Neuronal stem cell (in vitro differentiated cells): ENCODE data around the gene RGPD8. TPM values are rescaled to one million over a fixed set of nuclear protein-coding genes. Genes with fewer than 3 reads are reported as not detected.

Source experiments
- DNase-seq: peaks from one replicate; pipeline ENCODE4 v3.0.0-alpha.2; 2013; ENCODE audit warnings: low spot score
- H2AFZ ChIP-seq: one replicate; pipeline ENCODE4 v1.6.1; 2013; ENCODE audit warnings: mild to moderate bottlenecking, low read length, inconsistent platforms
- H2AK5ac ChIP-seq: 2 replicates; pipeline ENCODE4 v1.6.1; 2013; ENCODE audit warnings: low read depth, mild to moderate bottlenecking, inconsistent platforms, low read length, moderate library complexity, mixed read lengths
- H2BK120ac ChIP-seq: 2 replicates; pipeline ENCODE4 v1.6.1; 2013; ENCODE audit warnings: low read depth, mild to moderate bottlenecking, inconsistent platforms, low read length, moderate library complexity, mixed read lengths
- H2BK12ac ChIP-seq: one replicate; pipeline ENCODE4 v1.6.1; 2013; ENCODE audit warnings: low read length, inconsistent platforms
- H2BK15ac ChIP-seq: 2 replicates; pipeline ENCODE4 v1.6.1; 2013; ENCODE audit warnings: mild to moderate bottlenecking, low read length, inconsistent platforms, mixed read lengths
- H2BK5ac ChIP-seq: one replicate; pipeline ENCODE4 v1.6.1; 2013; ENCODE audit warnings: inconsistent platforms, mild to moderate bottlenecking, low read length, moderate library complexity
- H3K14ac ChIP-seq: one replicate; pipeline ENCODE4 v1.6.1; 2013; ENCODE audit warnings: low read length, inconsistent platforms
- H3K18ac ChIP-seq: 2 replicates; pipeline ENCODE4 v1.6.1; 2013; ENCODE audit warnings: low read length, inconsistent platforms
- H3K23ac ChIP-seq: 2 replicates; pipeline ENCODE4 v1.6.1; 2013; ENCODE audit warnings: low read depth, mild to moderate bottlenecking, mixed read lengths, low read length, inconsistent platforms; ENCODE audit not compliant: poor library complexity
- H3K27ac ChIP-seq: replicated peaks from 3 replicates; pipeline ENCODE4 v1.5.1; 2013; ENCODE audit warnings: low read length, inconsistent platforms
- H3K27me3 ChIP-seq, 3 experiments: 2 replicates each; pipeline ENCODE4 v1.6.1; 2013; ENCODE audit warnings: low read length in 3 of 3, mild to moderate bottlenecking in 2 of 3, inconsistent platforms in 1 of 3, low read depth in 1 of 3, mixed read lengths in 1 of 3, moderate library complexity in 1 of 3; ENCODE audit not compliant: control insufficient read depth in 3 of 3, insufficient read depth in 3 of 3
- H3K36me3 ChIP-seq, 2 donors: replicated peaks in 1 of 2; 2 replicates each; pipeline ENCODE4 v1.6.1; 2013; ENCODE audit warnings: low read length in 2 of 2; ENCODE audit not compliant: control insufficient read depth in 2 of 2, insufficient read depth in 2 of 2
- H3K4ac ChIP-seq: 2 replicates; pipeline ENCODE4 v1.6.1; 2013; ENCODE audit warnings: inconsistent platforms, mild to moderate bottlenecking, low read length, moderate library complexity
- H3K4me1 ChIP-seq, 2 donors: 1 replicate in 1 of 2; 2 replicates in 1 of 2; pipeline ENCODE4 v1.6.1; 2013; ENCODE audit warnings: low read length in 2 of 2, low read depth in 1 of 2; ENCODE audit not compliant: control insufficient read depth in 2 of 2, insufficient read depth in 1 of 2
- H3K4me2 ChIP-seq: one replicate; pipeline ENCODE4 v1.6.1; 2013; ENCODE audit warnings: mild to moderate bottlenecking, low read length, inconsistent platforms; ENCODE audit not compliant: insufficient read depth, poor library complexity, severe bottlenecking
- H3K4me3 ChIP-seq, 2 donors: 2 replicates each; pipeline ENCODE4 v1.5.1; 2013; ENCODE audit warnings: low read length in 2 of 2, mild to moderate bottlenecking in 2 of 2, inconsistent platforms in 1 of 2, moderate library complexity in 1 of 2
- H3K79me1 ChIP-seq: one replicate; pipeline ENCODE4 v1.6.1; 2013; ENCODE audit warnings: low read depth, mild to moderate bottlenecking, inconsistent platforms, low read length, moderate library complexity
- H3K9ac ChIP-seq: one replicate; pipeline ENCODE4 v1.6.1; 2013; ENCODE audit warnings: mild to moderate bottlenecking, low read depth, low read length, inconsistent platforms; ENCODE audit not compliant: poor library complexity
- H3K9me3 ChIP-seq, 2 donors: replicated peaks in 1 of 2; 2 replicates each; pipeline versions ENCODE3 to v1.6.1; 2013; ENCODE audit warnings: low read length in 2 of 2, mild to moderate bottlenecking in 2 of 2, inconsistent platforms in 1 of 2, low read depth in 1 of 2, mixed read lengths in 1 of 2, moderate library complexity in 1 of 2; ENCODE audit not compliant: control insufficient read depth in 2 of 2, insufficient read depth in 1 of 2
- H4K8ac ChIP-seq: one replicate; pipeline ENCODE4 v1.6.1; 2013; ENCODE audit warnings: low read depth, mild to moderate bottlenecking, inconsistent platforms, low read length, moderate library complexity
- H4K91ac ChIP-seq: one replicate; pipeline ENCODE4 v1.6.1; 2013; ENCODE audit warnings: low read length, low read depth, mild to moderate bottlenecking, inconsistent platforms; ENCODE audit not compliant: poor library complexity
- WGBS, 2 donors: extraction: QIAGEN DNeasy Blood & Tissue Kit; methylation state at CpG; one replicate each; pipeline ENCODE4 v1.1.7; 2013; ENCODE audit warnings: missing lambda C conversion rate in 2 of 2, mixed read lengths in 1 of 2; ENCODE audit not compliant: insufficient read length in 2 of 2, insufficient replicate concordance in 1 of 2; ENCODE audit errors: extremely low coverage in 2 of 2; 5-methylcytosine and 5-hydroxymethylcytosine counted together
- small RNA-seq: library from polyadenylated mRNA; stranded (forward); fragments of <200 nt; extraction: miRNeasy Mini kit (QIAGEN cat#:217004); gene quantifications from one replicate; pipeline ENCODE3, GENCODE V24; 2013; ENCODE audit not compliant: insufficient read depth

RGPD8 gene

GRCh38 chr2:112322919-112323318, 110.5 kb downstream of the RGPD8 start:
- Histone ChIP-seq H3K79me1 (no peaks in the 10 kb centered on the region), H3K4me3 (no peak overlapping the region), H4K91ac (no peak overlapping the region), H2BK15ac (no peak overlapping the region), H2BK120ac (no peak overlapping the region), H2BK5ac (no peak overlapping the region), H3K4me1 (no peaks in the 10 kb centered on the region), H2BK12ac (no peak overlapping the region), H3K18ac (no peak overlapping the region), H3K4me2 (no peak overlapping the region), H3K27ac (no peak overlapping the region), H3K36me3 (peaks cover 3 to 5% of the 10 kb centered on the region in 2 donors), H3K27me3 (no peaks in the 10 kb centered on the region), H3K23ac (no peak overlapping the region), H4K8ac (no peak overlapping the region), H3K14ac (no peak overlapping the region), H3K4ac (no peak overlapping the region), H3K9me3 (peaks cover 0 to 5% of the 10 kb centered on the region in 2 donors), H2AK5ac (no peak overlapping the region), H3K9ac (no peak overlapping the region), H2AFZ (no peak overlapping the region)
- no CpG with 5 or more reads among the region's 3 CpGs for WGBS, 2 donors
- DNase-seq: no peak

GRCh38 chr2:112321375-112322320, 111.8 kb downstream of the RGPD8 start:
- Histone ChIP-seq H2BK5ac (no peak overlapping the region), H2BK120ac (no peak overlapping the region), H3K79me1 (no peaks in the 10 kb centered on the region), H3K4me3 (no peak overlapping the region), H4K8ac (no peak overlapping the region), H3K4me1 (no peaks in the 10 kb centered on the region), H3K14ac (no peak overlapping the region), H3K18ac (no peak overlapping the region), H4K91ac (no peak overlapping the region), H2AFZ (no peak overlapping the region), H3K23ac (no peak overlapping the region), H3K27ac (no peak overlapping the region), H3K36me3 (peaks cover 3 to 5% of the 10 kb centered on the region in 2 donors), H3K9ac (no peak overlapping the region), H2AK5ac (no peak overlapping the region), H2BK15ac (no peak overlapping the region), H3K27me3 (no peaks in the 10 kb centered on the region), H3K9me3 (no peaks in the 10 kb centered on the region), H3K4ac (no peak overlapping the region), H2BK12ac (no peak overlapping the region), H3K4me2 (no peak overlapping the region)
- DNase-seq: no peak
- no CpG with 5 or more reads among the region's 3 CpGs for WGBS, 2 donors

Small RNA genes within 50 kb of the gene (small RNA-seq; reads per million reads assigned to genes)
- gene AC115115.1: not detected
